Sigmoid colon (tissue), 4 donors: ENCODE results near the gene TBX3.

Experiments
- CTCF ChIP-seq, 4 experiments: fragments of 450-650 bp in 3 of 4; fragments of 200-600 bp in 1 of 4; IDR thresholded peaks; one replicate each; pipeline ENCODE4 v1.5.1; 2016 to 2019; ENCODE audit warnings: antibody characterized with exemption in 4 of 4, mild to moderate bottlenecking in 3 of 4, moderate library complexity in 2 of 4
- EP300 ChIP-seq, 4 donors: sonication (generic); formaldehyde crosslinking; IDR thresholded peaks; one replicate each; pipeline ENCODE4 v1.6.1; 2017; ENCODE audit warnings: antibody characterized with exemption in 4 of 4
- POLR2A ChIP-seq, 2 donors: fragments of 450-650 bp; IDR thresholded peaks; one replicate each; pipeline ENCODE4 v1.6.1; 2016; ENCODE audit warnings: antibody characterized with exemption in 2 of 2, mild to moderate bottlenecking in 2 of 2, moderate library complexity in 2 of 2
- POLR2AphosphoS5 ChIP-seq, 4 donors: sonication (generic); formaldehyde crosslinking; IDR thresholded peaks; one replicate each; pipeline ENCODE4 v1.6.1; 2017; ENCODE audit warnings: antibody characterized with exemption in 4 of 4

GRCh38 chr12:114729731-114730130 is 45.8 kb upstream of the TBX3 start:
- TF ChIP-seq EP300 (IDR thresholded peaks at IDR 0.05): no peak
- no peak for TF ChIP-seq CTCF (IDR thresholded peaks at IDR 0.05)
- no peak for TF ChIP-seq POLR2A (IDR thresholded peaks at IDR 0.05)
- no peak for TF ChIP-seq POLR2AphosphoS5 (IDR thresholded peaks at IDR 0.05)
